SK-N-SH treated with all-trans-retinoic acid at 6 μM for 48 hours (cell line): ENCODE data around the gene CAPRIN1.
"Not testable (repeated sequence)": the region's sequence is repeated elsewhere in the genome, so short reads cannot be mapped to it uniquely, and the experiment has no call there.

Source experiments
- ATAC-seq: fragments of 200-7000 bp; cut with Tn5 transposase; 3 replicates; pipeline ENCODE4 v1.9.1; 2020; ENCODE audit warnings: mild to moderate bottlenecking, moderate library complexity
- ARNTL ChIP-seq: fragments of 450-650 bp; formaldehyde crosslinking; IDR thresholded peaks from 2 replicates; pipeline ENCODE4 v1.5.0; 2020; ENCODE audit warnings: low read depth, mild to moderate bottlenecking, moderate library complexity, borderline replicate concordance
- BACH2 ChIP-seq: fragments of 250-450 bp; sonication (Bioruptor Pico); IDR thresholded peaks from 2 replicates; pipeline ENCODE4 v1.9.0; 2021; ENCODE audit warnings: mild to moderate bottlenecking, borderline replicate concordance
- CSDC2 ChIP-seq: fragments of 250-450 bp; sonication (Bioruptor Pico); IDR thresholded peaks from 2 replicates; pipeline ENCODE4 v1.5.0; 2020; ENCODE audit warnings: mild to moderate bottlenecking, moderate library complexity
- CSRNP3 ChIP-seq: fragments of 250-450 bp; sonication (Bioruptor Pico); IDR thresholded peaks from 2 replicates; pipeline ENCODE4 v1.5.1; 2021; ENCODE audit warnings: mild to moderate bottlenecking, moderate library complexity
- ESRRG ChIP-seq: fragments of 250-450 bp; sonication (Bioruptor Pico); IDR thresholded peaks from 2 replicates; pipeline ENCODE4 v1.6.1; 2021; ENCODE audit warnings: mild to moderate bottlenecking
- GLIS3 ChIP-seq: fragments of 250-450 bp; sonication (Bioruptor Pico); IDR thresholded peaks from 2 replicates; pipeline ENCODE4 v1.5.0; 2020; ENCODE audit warnings: mild to moderate bottlenecking, moderate library complexity
- ISL1 ChIP-seq: fragments of 250-450 bp; sonication (Bioruptor Pico); IDR thresholded peaks from 2 replicates; pipeline ENCODE4 v2.1.2; 2022; ENCODE audit warnings: mild to moderate bottlenecking, moderate library complexity
- TCF4 ChIP-seq: fragments of 250-450 bp; sonication (Bioruptor Pico); IDR thresholded peaks from 2 replicates; pipeline ENCODE4 v1.8.0; 2021; ENCODE audit warnings: mild to moderate bottlenecking, moderate library complexity, borderline replicate concordance
- TOX ChIP-seq: fragments of 250-450 bp; sonication (Bioruptor Pico); IDR thresholded peaks from 2 replicates; pipeline ENCODE4 v1.8.0; 2021; ENCODE audit warnings: mild to moderate bottlenecking, moderate library complexity, borderline replicate concordance
- TSHZ2 ChIP-seq: fragments of 250-450 bp; sonication (Bioruptor Pico); IDR thresholded peaks from 2 replicates; pipeline ENCODE4 v1.5.0; 2020; ENCODE audit warnings: mild to moderate bottlenecking, moderate library complexity
- ZC3H10 ChIP-seq: fragments of 250-450 bp; sonication (Bioruptor Pico); IDR thresholded peaks from 2 replicates; pipeline ENCODE4 v1.5.1; 2021; ENCODE audit warnings: mild to moderate bottlenecking, moderate library complexity
- ZFP3 ChIP-seq: fragments of 250-450 bp; sonication (Bioruptor Pico); IDR thresholded peaks from 2 replicates; pipeline ENCODE4 v1.5.0; 2020; ENCODE audit warnings: mild to moderate bottlenecking, moderate library complexity
- ZNF565 ChIP-seq: fragments of 450-650 bp; formaldehyde crosslinking; conservative IDR thresholded peaks from 2 replicates; pipeline ENCODE4 v1.5.0; 2020; ENCODE audit warnings: low read depth, mild to moderate bottlenecking, moderate library complexity
- ZNF8 ChIP-seq: fragments of 450-650 bp; formaldehyde crosslinking; IDR thresholded peaks from 2 replicates; pipeline ENCODE4 v1.5.0; 2020; ENCODE audit warnings: mild to moderate bottlenecking, moderate library complexity

CAPRIN1 gene

DNA sequence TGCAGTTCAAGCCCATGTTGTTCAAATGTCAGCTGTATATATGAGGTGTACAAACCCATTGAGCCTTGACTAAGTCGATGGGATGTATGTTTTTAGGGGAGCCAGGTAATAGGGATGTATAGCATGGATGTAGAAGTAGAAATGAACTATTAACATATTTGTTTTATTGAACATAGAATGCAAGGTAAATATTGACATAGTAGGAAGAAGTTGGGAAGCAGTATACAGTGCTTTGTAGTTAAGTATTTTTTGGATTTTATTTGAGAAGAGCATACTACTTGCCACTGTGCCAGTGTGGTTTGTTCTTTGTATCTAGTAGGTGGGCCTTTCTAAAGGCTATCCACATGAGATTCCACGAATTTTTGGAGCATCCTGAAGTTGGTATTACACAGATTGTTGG is 33.1 kb downstream of the CAPRIN1 start:
- no peak for ATAC-seq
- no peak for TF ChIP-seq ARNTL (CRISPR knock-in tag)
- TF ChIP-seq TSHZ2 (CRISPR knock-in tag): no peak

- TF ChIP-seq CSDC2 (CRISPR knock-in tag): no peak
- no peak for TF ChIP-seq CSRNP3 (CRISPR knock-in tag)
- no peak for TF ChIP-seq TCF4 (CRISPR knock-in tag)
- TF ChIP-seq ARNTL (CRISPR knock-in tag): no peak
These were observed 35.2 kb downstream of the CAPRIN1 start for GRCh38 chr11:34086554-34087283.

DNA sequence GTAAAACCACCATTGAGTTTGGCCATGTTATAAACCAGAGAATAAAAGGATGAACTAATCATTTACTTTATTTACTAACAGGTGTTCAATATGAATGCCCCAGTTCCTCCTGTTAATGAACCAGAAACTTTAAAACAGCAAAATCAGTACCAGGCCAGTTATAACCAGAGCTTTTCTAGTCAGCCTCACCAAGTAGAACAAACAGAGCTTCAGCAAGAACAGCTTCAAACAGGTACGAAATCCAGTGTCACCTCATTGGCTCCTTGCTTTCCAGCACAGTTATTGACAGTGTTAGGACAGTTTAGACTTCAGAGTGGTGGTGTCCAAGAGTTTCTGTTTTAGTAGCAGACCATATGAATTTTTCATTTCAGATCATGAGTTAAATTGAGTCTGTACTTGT is 40.3 kb downstream of the CAPRIN1 start:
- ATAC-seq: no peak
- no peak for TF ChIP-seq ZFP3 (CRISPR knock-in tag)
- TF ChIP-seq, all 23 proteins: peak for 0

More at GRCh38 chr11:34086554-34087283, 35.2 kb downstream of the CAPRIN1 start:
- no peak for ATAC-seq

DNA sequence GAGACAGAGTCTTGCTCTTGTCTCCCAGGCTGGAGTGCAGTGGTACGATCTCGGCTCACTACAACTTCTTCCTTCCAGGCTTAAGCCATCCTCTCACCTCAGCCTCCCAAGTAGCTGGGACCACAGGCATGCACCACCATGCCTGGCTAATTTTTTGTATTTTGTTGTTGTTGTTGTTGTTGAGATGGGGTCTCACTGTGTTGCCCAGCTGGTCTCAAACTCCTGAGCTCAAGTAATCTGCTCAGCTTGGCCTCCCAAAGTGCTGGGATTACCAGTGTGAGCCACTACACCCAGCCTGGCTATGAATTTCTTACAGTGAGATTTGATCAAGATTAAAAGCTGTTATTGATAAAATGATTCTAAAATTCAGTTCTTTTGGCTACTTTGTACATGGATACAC is 43.4 kb downstream of the CAPRIN1 start:
- not testable (repeated sequence) for ATAC-seq

DNA sequence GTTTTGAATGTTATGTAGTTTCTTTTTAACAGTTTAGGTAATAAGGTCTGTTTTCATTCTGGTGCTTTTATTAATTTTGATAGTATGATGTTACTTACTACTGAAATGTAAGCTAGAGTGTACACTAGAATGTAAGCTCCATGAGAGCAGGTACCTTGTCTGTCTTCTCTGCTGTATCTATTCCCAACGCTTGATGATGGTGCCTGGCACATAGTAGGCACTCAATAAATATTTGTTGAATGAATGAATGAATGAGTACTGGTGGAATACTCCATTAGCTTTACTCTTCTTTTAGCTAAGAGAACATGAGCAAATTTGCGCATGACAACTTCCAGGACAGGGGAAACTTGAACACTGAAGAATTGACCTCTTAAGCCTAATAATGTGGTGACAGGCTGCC is 47.3 kb downstream of the CAPRIN1 start:
- ATAC-seq: no peak
- no peak for TF ChIP-seq ISL1 (CRISPR knock-in tag)
- no peak for TF ChIP-seq TCF4 (CRISPR knock-in tag)
- TF ChIP-seq TOX: no peak
- TF ChIP-seq TSHZ2 (CRISPR knock-in tag): no peak

DNA sequence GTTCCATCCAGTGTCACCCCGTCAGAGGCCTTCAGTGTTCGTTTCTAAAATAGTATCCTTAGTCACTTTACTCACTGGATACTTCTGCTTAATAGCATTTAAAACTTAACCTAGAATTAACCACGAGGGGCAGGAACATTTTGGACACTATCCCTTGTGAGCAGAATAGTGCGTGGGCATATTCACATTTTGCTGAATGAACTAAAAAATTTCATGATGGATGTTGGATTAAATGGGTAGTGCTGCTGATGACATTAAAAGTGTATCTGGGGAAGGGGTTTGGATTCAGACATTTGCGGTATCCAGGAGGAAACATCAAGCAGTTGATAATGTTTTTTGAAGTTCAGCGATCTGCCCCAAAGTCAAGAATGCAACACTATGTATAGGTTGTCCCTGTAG is 53.1 kb downstream of the CAPRIN1 start:
- peak; percentile 1; the same call in 2 of the 3 replicates for ATAC-seq
- no peak for TF ChIP-seq ZNF565 (CRISPR knock-in tag)
- TF ChIP-seq ESRRG (CRISPR knock-in tag): no peak
- no peak for TF ChIP-seq TSHZ2 (CRISPR knock-in tag)
- TF ChIP-seq ZNF8 (CRISPR knock-in tag): no peak
- no peak for TF ChIP-seq CSRNP3 (CRISPR knock-in tag)
- TF ChIP-seq GLIS3 (CRISPR knock-in tag): no peak
- TF ChIP-seq ZC3H10: no peak
- no peak for TF ChIP-seq ISL1 (CRISPR knock-in tag)
- no peak for TF ChIP-seq BACH2 (CRISPR knock-in tag)
- no peak for TF ChIP-seq TOX
